H1 (cell line): ENCODE data around the gene DDX51. TPM values are rescaled to one million over a fixed set of nuclear protein-coding genes. Genes with fewer than 3 reads are reported as not detected.

Experiments used
- CTCF ChIA-PET: fragments of 300-600 bp; sonication (Branson Sonifier 250); formaldehyde crosslinking; loops from one replicate; lab custom pipeline; 2021; ENCODE audit not compliant: partially characterized antibody; lab: Charles Lee
- POLR2A ChIA-PET: fragments of 300-600 bp; sonication (Branson Sonifier 250); formaldehyde crosslinking; loops from one replicate; lab custom pipeline; 2021; ENCODE audit warnings: inconsistent platforms; ENCODE audit not compliant: partially characterized antibody; lab: Charles Lee
- DNase-seq, 2 experiments: peaks; one replicate each; pipeline versions ENCODE4 v3.0.0 to v3.0.0-alpha.2; 2010 to 2022; ENCODE audit warnings: low spot score in 2 of 2, low read depth in 1 of 2, mixed read lengths in 1 of 2
- FAIRE-seq: peaks from 2 replicates; lab custom pipeline; 2011; peaks lifted over from hg19 to GRCh38; lab: Jason Lieb, UNC
- H2AFZ ChIP-seq: 2 replicates; pipeline ENCODE4 v1.8.1; 2012; ENCODE audit warnings: low read length, inconsistent platforms
- H2AK5ac ChIP-seq: 2 replicates; pipeline ENCODE4 v1.6.1; 2013; ENCODE audit warnings: low read depth, low read length
- H2BK120ac ChIP-seq: replicated peaks from 2 replicates; pipeline ENCODE3; 2013; ENCODE audit warnings: low read depth, low read length, inconsistent platforms
- H2BK12ac ChIP-seq: 2 replicates; pipeline ENCODE4 v1.6.1; 2013; ENCODE audit warnings: low read depth, low read length
- H2BK15ac ChIP-seq: 2 replicates; pipeline ENCODE4 v1.6.1; 2013; ENCODE audit warnings: low read length
- H2BK20ac ChIP-seq: 2 replicates; pipeline ENCODE4 v1.6.1; 2013; ENCODE audit warnings: low read length
- H2BK5ac ChIP-seq: 2 replicates; pipeline ENCODE4 v1.6.1; 2013; ENCODE audit warnings: low read depth, low read length
- H3K14ac ChIP-seq: 2 replicates; pipeline ENCODE4 v1.6.1; 2013; ENCODE audit warnings: inconsistent platforms; ENCODE audit not compliant: insufficient read length
- H3K18ac ChIP-seq: 2 replicates; pipeline ENCODE4 v1.6.1; 2013; ENCODE audit warnings: low read length; ENCODE audit errors: extremely low read depth
- H3K23ac ChIP-seq: 2 replicates; pipeline ENCODE4 v1.6.1; 2013; ENCODE audit warnings: inconsistent platforms; ENCODE audit not compliant: insufficient read length
- H3K23me2 ChIP-seq: 2 replicates; pipeline ENCODE4 v1.6.1; 2013; ENCODE audit warnings: low read depth, low read length
- H3K27ac ChIP-seq: 2 replicates; pipeline ENCODE4 v1.6.1; 2011; ENCODE audit warnings: low read depth, low read length, inconsistent platforms
- H3K27me3 ChIP-seq, 4 experiments: replicated peaks in 1 of 4; 1 replicate in 1 of 4; 2 replicates in 3 of 4; pipeline versions ENCODE4 v1.6.1 to v1.8.1; 2011 to 2013; ENCODE audit warnings: low read length in 3 of 4, mild to moderate bottlenecking in 3 of 4, inconsistent platforms in 2 of 4, mixed read lengths in 2 of 4, moderate library complexity in 1 of 4; ENCODE audit not compliant: control insufficient read depth in 3 of 4, insufficient read depth in 3 of 4; ENCODE audit errors: extremely low read depth in 1 of 4
- H3K36me3 ChIP-seq, 4 experiments: 2 replicates each; pipeline versions ENCODE4 v1.6.1 to v1.8.1; 2011 to 2013; ENCODE audit warnings: mild to moderate bottlenecking in 4 of 4, low read length in 3 of 4, moderate library complexity in 2 of 4, control low read depth in 1 of 4, inconsistent platforms in 1 of 4; ENCODE audit not compliant: insufficient read depth in 4 of 4, control insufficient read depth in 2 of 4
- H3K4ac ChIP-seq: replicated peaks from 2 replicates; pipeline ENCODE3; 2013; ENCODE audit warnings: low read length, low read depth, mixed read lengths, inconsistent platforms; ENCODE audit not compliant: insufficient read length
- H3K4me1 ChIP-seq, 4 experiments: replicated peaks in 1 of 4; 1 replicate in 1 of 4; 2 replicates in 3 of 4; pipeline versions ENCODE4 v1.6.1 to v1.8.1; 2011 to 2013; ENCODE audit warnings: low read length in 3 of 4, inconsistent platforms in 2 of 4, mixed read lengths in 1 of 4; ENCODE audit not compliant: insufficient read depth in 4 of 4, control insufficient read depth in 3 of 4
- H3K4me2 ChIP-seq, 2 experiments: 2 replicates each; pipeline versions ENCODE4 v1.6.1 to v1.8.1; 2011 to 2013; ENCODE audit warnings: low read depth in 2 of 2, low read length in 2 of 2, control low read depth in 1 of 2, inconsistent platforms in 1 of 2, mild to moderate bottlenecking in 1 of 2; ENCODE audit not compliant: insufficient read depth in 1 of 2
- H3K4me3 ChIP-seq, 4 experiments: fragments of 200-600, 300-600 bp in 1 of 4; sonication (generic), shearing (Covaris generic), sonication (Bioruptor Twin) in 1 of 4; 2 replicates each; pipeline versions ENCODE4 v1.5.1 to v1.8.1; 2011 to 2016; ENCODE audit warnings: low read length in 4 of 4, low read depth in 3 of 4, control low read depth in 2 of 4, inconsistent platforms in 2 of 4, mild to moderate bottlenecking in 2 of 4, mixed read lengths in 1 of 4, moderate library complexity in 1 of 4; ENCODE audit not compliant: insufficient read depth in 2 of 4; ENCODE audit errors: extremely low read depth in 1 of 4
- H3K56ac ChIP-seq: replicated peaks from 2 replicates; pipeline ENCODE3; 2013; ENCODE audit warnings: low read depth, mild to moderate bottlenecking, mixed read lengths, low read length, inconsistent platforms; ENCODE audit not compliant: insufficient read length
- H3K79me1 ChIP-seq: 2 replicates; pipeline ENCODE4 v1.6.1; 2013; ENCODE audit warnings: low read depth, low read length, control low read depth
- H3K79me2 ChIP-seq, 2 experiments: 2 replicates each; pipeline versions ENCODE4 v1.6.1 to v1.8.1; 2012 to 2013; ENCODE audit warnings: low read length in 2 of 2, mild to moderate bottlenecking in 2 of 2, inconsistent platforms in 1 of 2; ENCODE audit not compliant: insufficient read depth in 2 of 2, control insufficient read depth in 1 of 2
- H3K9ac ChIP-seq, 4 experiments: replicated peaks in 1 of 4; 1 replicate in 1 of 4; 2 replicates in 3 of 4; pipeline versions ENCODE4 v1.6.1 to v1.8.1; 2011 to 2013; ENCODE audit warnings: low read depth in 3 of 4, low read length in 3 of 4, control low read depth in 2 of 4, mild to moderate bottlenecking in 2 of 4, moderate library complexity in 2 of 4, inconsistent platforms in 1 of 4; ENCODE audit errors: extremely low read depth in 1 of 4
- H3K9me3 ChIP-seq, 2 experiments: 2 replicates each; pipeline versions ENCODE4 v1.6.1 to v1.8.1; 2012 to 2013; ENCODE audit warnings: mild to moderate bottlenecking in 2 of 2, moderate library complexity in 2 of 2, control low read depth in 1 of 2, inconsistent platforms in 1 of 2, low read depth in 1 of 2, low read length in 1 of 2, mixed read lengths in 1 of 2; ENCODE audit not compliant: insufficient read depth in 2 of 2
- H4K20me1 ChIP-seq, 2 experiments: replicated peaks in 1 of 2; 2 replicates each; pipeline versions ENCODE3 to v1.8.1; 2011 to 2013; ENCODE audit warnings: inconsistent platforms in 2 of 2, low read length in 2 of 2, mild to moderate bottlenecking in 1 of 2; ENCODE audit not compliant: insufficient read depth in 2 of 2, control insufficient read depth in 1 of 2
- H4K5ac ChIP-seq: 2 replicates; pipeline ENCODE4 v1.6.1; 2013; ENCODE audit warnings: low read length, low read depth, mixed read lengths, inconsistent platforms; ENCODE audit not compliant: insufficient read length
- H4K8ac ChIP-seq: 2 replicates; pipeline ENCODE4 v1.8.0; 2013; ENCODE audit warnings: mild to moderate bottlenecking, moderate library complexity, low read length, inconsistent platforms; ENCODE audit not compliant: insufficient read depth; ENCODE audit errors: extremely low read depth
- H4K91ac ChIP-seq: replicated peaks from 2 replicates; pipeline ENCODE3; 2013; ENCODE audit warnings: low read length, mixed read lengths, inconsistent platforms; ENCODE audit not compliant: insufficient read length
- CBX8 ChIP-seq: fragments of 300-800, 300-1000 bp; sonication (generic); IDR thresholded peaks from 2 replicates; pipeline ENCODE4 v1.7.1; 2016; ENCODE audit warnings: low read depth, low read length, borderline replicate concordance
- EGR1 ChIP-seq: IDR thresholded peaks from 2 replicates; pipeline ENCODE4 v1.6.1; 2011; ENCODE audit warnings: low read depth, low read length, borderline replicate concordance
- EP300 ChIP-seq, 2 experiments: IDR thresholded peaks; 1 replicate in 1 of 2; 2 replicates in 1 of 2; pipeline ENCODE4 v1.6.1; 2011 to 2012; ENCODE audit warnings: low read depth in 2 of 2, low read length in 2 of 2, mild to moderate bottlenecking in 2 of 2, borderline replicate concordance in 1 of 2, inconsistent platforms in 1 of 2, moderate library complexity in 1 of 2
- FOSL1 ChIP-seq: IDR thresholded peaks from 2 replicates; pipeline ENCODE4 v1.6.1; 2011; ENCODE audit warnings: mild to moderate bottlenecking, low read depth, low read length, moderate library complexity; ENCODE audit not compliant: insufficient read depth
- GTF2F1 ChIP-seq: IDR thresholded peaks from 2 replicates; pipeline ENCODE4 v1.6.1; 2012; ENCODE audit warnings: low read depth, low read length, improper control_type of control experiment, borderline replicate concordance
- HDAC6 ChIP-seq: IDR thresholded peaks from one replicate; pipeline ENCODE4 v1.7.1; 2012; ENCODE audit warnings: low read depth, mild to moderate bottlenecking, inconsistent platforms, low read length, moderate library complexity
- JUN ChIP-seq: IDR thresholded peaks from 2 replicates; pipeline ENCODE4 v1.6.1; 2011; ENCODE audit warnings: low read depth, mild to moderate bottlenecking, improper control_type of control experiment, low read length
- KDM4A ChIP-seq: IDR thresholded peaks from one replicate; pipeline ENCODE4 v1.7.1; 2012; ENCODE audit warnings: low read depth, mild to moderate bottlenecking, moderate library complexity, low read length, inconsistent platforms; ENCODE audit not compliant: severe bottlenecking
- MAFK ChIP-seq: IDR thresholded peaks from 2 replicates; pipeline ENCODE4 v1.6.1; 2012; ENCODE audit warnings: low read depth, mild to moderate bottlenecking, improper control_type of control experiment, low read length
- NRF1 ChIP-seq: IDR thresholded peaks from 2 replicates; pipeline ENCODE4 v1.6.1; 2011; ENCODE audit warnings: mild to moderate bottlenecking, low read depth, low read length, improper control_type of control experiment
- POLR2AphosphoS5 ChIP-seq: IDR thresholded peaks from 2 replicates; pipeline ENCODE4 v1.6.1; 2011; ENCODE audit warnings: low read depth, low read length
- RBBP5 ChIP-seq: IDR thresholded peaks from 2 replicates; pipeline ENCODE4 v1.7.1; 2012; ENCODE audit warnings: low read depth, mild to moderate bottlenecking, inconsistent platforms, low read length, moderate library complexity, borderline replicate concordance
- TAF1 ChIP-seq: IDR thresholded peaks from 2 replicates; pipeline ENCODE4 v1.6.1; 2011; ENCODE audit warnings: mild to moderate bottlenecking, low read depth, low read length
- YY1 ChIP-seq: IDR thresholded peaks from 2 replicates; pipeline ENCODE4 v1.6.1; 2011; ENCODE audit warnings: low read depth, mild to moderate bottlenecking, low read length
- WGBS, 2 experiments: shearing (Covaris generic) in 1 of 2; methylation state at CpG; one replicate each; pipeline versions ENCODE4 v1.1.6 to v1.1.7; 2013 to 2015; ENCODE audit warnings: low lambda C conversion rate in 2 of 2, mixed read lengths in 2 of 2, inconsistent platforms in 1 of 2, low coverage in 1 of 2, missing lambda C conversion rate in 1 of 2; ENCODE audit not compliant: insufficient replicate concordance in 2 of 2, insufficient coverage in 1 of 2, insufficient read length in 1 of 2; ENCODE audit errors: extremely low coverage in 1 of 2, missing lambda C conversion rate in 1 of 2; 5-methylcytosine and 5-hydroxymethylcytosine counted together
- polyA plus RNA-seq, 7 experiments: library from polyadenylated mRNA; depleted of rRNA in 3 of 7; stranded (reverse) in 5 of 7; unstranded in 2 of 7; fragments of >200 nt in 5 of 7; fragments of 200-250 nt in 2 of 7; gene quantifications; 1 replicate in 5 of 7; 2 replicates in 1 of 7; 4 replicates in 1 of 7; pipeline versions ENCODE4 v1.2.1 to v1.2.3, GENCODE V29; 2011 to 2013; ENCODE audit warnings: missing spikeins in 2 of 7, mixed read lengths in 2 of 7
- total RNA-seq: library from RNA; stranded (reverse); fragmentation: NEBNext Ultra II Directional; extraction: Animal tissue kit (Norgen Biotek cat#: 25700); gene quantifications from 2 replicates; pipeline ENCODE4 v1.2.1, GENCODE V29; 2021

Gene DDX51
- total and polyA plus RNA-seq, 2 of the 8 experiments (the other 6 are each of a cell fraction or from before 2014, with no cell fraction given), result 11.2 to 24.4 TPM

DNA sequence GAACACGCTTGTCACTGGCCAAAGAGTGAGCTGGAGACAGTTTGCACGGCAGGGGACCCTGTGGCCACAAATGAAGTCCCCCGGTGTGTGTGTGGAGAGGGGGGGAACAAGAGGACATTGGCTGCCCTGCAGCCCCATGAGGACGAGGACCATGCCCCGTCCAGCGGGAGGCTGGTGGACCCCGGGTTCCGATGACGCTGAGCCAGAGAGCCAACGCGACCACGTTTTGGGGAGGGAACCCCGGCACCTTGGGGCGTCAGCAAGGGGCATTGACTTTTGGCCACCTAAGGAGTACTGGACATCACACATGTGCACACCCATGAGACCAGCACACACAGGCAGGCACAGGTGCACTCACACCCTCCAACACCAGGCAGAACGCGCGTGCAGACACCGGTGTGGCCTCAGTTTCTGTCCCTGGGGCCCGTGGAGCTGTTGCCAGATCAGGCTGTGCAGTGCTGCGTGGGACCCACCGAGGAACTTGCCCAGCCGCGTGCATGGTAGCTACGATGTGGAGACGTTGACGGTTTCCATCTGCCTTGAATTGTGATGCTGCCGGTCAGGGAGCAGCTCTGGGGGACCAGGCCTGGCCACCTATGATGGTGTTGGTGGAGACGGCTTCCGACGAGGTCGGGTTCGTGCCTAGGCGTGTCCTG is 26.6 kb upstream of the DDX51 start:
- Histone ChIP-seq H2BK120ac (no peak overlapping the region), H3K27me3 (peaks cover 0 to 18% (median 14%) of the 10 kb centered on the region in 4 experiments; a peak in 5 of 7 replicates), H3K79me1 (no peaks in the 10 kb centered on the region), H2BK5ac (no peak overlapping the region), H3K18ac (no peak overlapping the region; the same call in 1 of the 2 replicates), H2AFZ (no peak overlapping the region), H3K36me3 (no peaks in the 10 kb centered on the region), H3K9ac (no peak overlapping the region), H4K8ac (no peak overlapping the region), H3K4me2 (no peak overlapping the region), H3K14ac (no peak overlapping the region), H3K4ac (no peak overlapping the region), H3K23ac (no peak overlapping the region), H4K91ac (no peak overlapping the region), H4K5ac (no peak overlapping the region), H2AK5ac (no peak overlapping the region), H3K9me3 (no peaks in the 10 kb centered on the region), H3K23me2 (peaks cover 12% of the 10 kb centered on the region; the same call in 1 of the 2 replicates), H2BK20ac (no peak overlapping the region), H2BK12ac (no peak overlapping the region), H3K4me3 (no peak overlapping the region), H3K4me1 (no peaks in the 10 kb centered on the region), H3K79me2 (no peaks in the 10 kb centered on the region), H2BK15ac (no peak overlapping the region), H3K27ac (no peak overlapping the region), H3K56ac (no peak overlapping the region), H4K20me1 (peaks cover 0 to 8% of the 10 kb centered on the region in 2 experiments)
- DNase-seq (no peak), FAIRE-seq (no peak)
- ChIA-PET CTCF (interaction anchor here (0.8 to 1.4 kb wide), 3 partner anchors 24 to 244 kb away, joined by 3 to 5 read pairs (median 4); no protein-coding TSS in a partner anchor), POLR2A (no interaction called here)
- 87% methylated on average over 25 of the region's 33 CpGs; no CpG with 5 or more reads in 1 of the 2 experiments for WGBS, 2 experiments
- no peak for TF ChIP-seq TAF1
- no peak for TF ChIP-seq RBBP5
- TF ChIP-seq KDM4A, result no peak
- TF ChIP-seq GTF2F1, result no peak
- TF ChIP-seq JUN, result no peak
- TF ChIP-seq HDAC6, result no peak
- no peak for TF ChIP-seq CBX8
- TF ChIP-seq EGR1, result no peak
- no peak for TF ChIP-seq YY1
- no peak for TF ChIP-seq POLR2AphosphoS5
- no peak for TF ChIP-seq FOSL1
- TF ChIP-seq EP300 (IDR thresholded peaks at IDR 0.05; ENCODE audit: borderline replicate concordance in 1 of 2, low read depth in 2 of 2, low read length in 2 of 2), result no peak
- no peak for TF ChIP-seq MAFK
- TF ChIP-seq NRF1, result no peak
